Hepatocyte (in vitro differentiated cells): ENCODE measurements around the gene ITGB4. TPM values are rescaled to one million over a fixed set of nuclear protein-coding genes. Genes with fewer than 3 reads are reported as not detected.
A peak's percentile ranks its signal among the peaks of the same experiment; 100 is the strongest.

Source experiments
- DNase-seq: peaks from one replicate; pipeline ENCODE4 v3.0.0-alpha.2; 2016; ENCODE audit warnings: low spot score
- H2AFZ ChIP-seq: fragments of 200-600 bp; sonication (generic); 2 replicates; pipeline ENCODE4 v1.6.0; 2016; ENCODE audit warnings: antibody characterized with exemption, mild to moderate bottlenecking
- H3K27ac ChIP-seq: fragments of 200-600 bp; sonication (generic); 2 replicates; pipeline ENCODE4 v1.5.1; 2016; ENCODE audit warnings: mild to moderate bottlenecking
- H3K27me3 ChIP-seq: fragments of 200-600 bp; sonication (generic); 2 replicates; pipeline ENCODE4 v1.6.1; 2016
- H3K36me3 ChIP-seq: fragments of 200-600 bp; sonication (generic); replicated peaks from 2 replicates; pipeline ENCODE4 v1.5.1; 2016; ENCODE audit warnings: low read depth; ENCODE audit not compliant: insufficient read depth
- H3K4me1 ChIP-seq: fragments of 200-600 bp; sonication (generic); 2 replicates; pipeline ENCODE4 v1.5.1; 2016; ENCODE audit warnings: mild to moderate bottlenecking, moderate library complexity; ENCODE audit not compliant: insufficient read depth
- H3K4me2 ChIP-seq: fragments of 200-600 bp; sonication (generic); 2 replicates; pipeline ENCODE4 v1.6.0; 2016
- H3K4me3 ChIP-seq: fragments of 200-600 bp; sonication (generic); 2 replicates; pipeline ENCODE4 v1.5.1; 2016; ENCODE audit warnings: mild to moderate bottlenecking
- H3K79me2 ChIP-seq: fragments of 200-600 bp; sonication (generic); 2 replicates; pipeline ENCODE4 v1.6.0; 2017; ENCODE audit warnings: mild to moderate bottlenecking
- H3K9me2 ChIP-seq: fragments of 200-600 bp; sonication (generic); replicated peaks from 2 replicates; pipeline ENCODE4 v1.6.0; 2017; ENCODE audit warnings: mild to moderate bottlenecking; ENCODE audit not compliant: insufficient read depth
- H3K9me3 ChIP-seq: fragments of 200-600 bp; sonication (generic); 2 replicates; pipeline ENCODE4 v1.5.1; 2016; ENCODE audit warnings: low read depth, mild to moderate bottlenecking
- H4K20me1 ChIP-seq: fragments of 200-600 bp; sonication (generic); 2 replicates; pipeline ENCODE4 v1.6.0; 2016; ENCODE audit warnings: mild to moderate bottlenecking; ENCODE audit not compliant: insufficient read depth, poor library complexity, severe bottlenecking
- CTCF ChIP-seq: fragments of 200-600 bp; sonication (generic); IDR thresholded peaks from 2 replicates; pipeline ENCODE4 v1.5.1; 2016; ENCODE audit warnings: antibody characterized with exemption, mild to moderate bottlenecking; ENCODE audit not compliant: poor library complexity
- EZH2 ChIP-seq: fragments of 200-600 bp; sonication (generic); IDR thresholded peaks from 2 replicates; pipeline ENCODE4 v1.6.1; 2016; ENCODE audit warnings: antibody characterized with exemption, mild to moderate bottlenecking, borderline replicate concordance
- EZH2phosphoT487 ChIP-seq: fragments of 200-600 bp; sonication (generic); IDR thresholded peaks from one replicate; pipeline ENCODE4 v1.6.1; 2018; ENCODE audit warnings: antibody characterized with exemption, mild to moderate bottlenecking, low read depth, moderate library complexity; ENCODE audit not compliant: unreplicated experiment, severe bottlenecking
- WGBS: methylation state at CpG from one replicate; pipeline ENCODE4 v1.1.6; 2016; ENCODE audit warnings: low lambda C conversion rate; ENCODE audit errors: missing lambda C conversion rate; 5-methylcytosine and 5-hydroxymethylcytosine counted together
- polyA plus RNA-seq: library from polyadenylated mRNA; unstranded; fragments of >200 nt; fragmentation: Nextera tagmentation; extraction: Ambion mirVana; gene quantifications from 2 replicates; pipeline ENCODE4 v1.2.1, GENCODE V29; 2016
- total RNA-seq: library from RNA; depleted of rRNA; stranded (reverse); fragments of >200 nt; gene quantifications from 2 replicates; pipeline ENCODE4 v1.2.3, GENCODE V29; 2014

ITGB4 gene
- total and polyA plus RNA-seq, 2 experiments from 2014 or later = 15.7 to 23.5 TPM

GRCh38 chr17:75749545-75750389, 28.5 kb downstream of the ITGB4 start:
- Histone ChIP-seq H3K27me3 (no peaks in the 10 kb centered on the region), H3K9me3 (no peaks in the 10 kb centered on the region), H3K4me3 (no peak overlapping the region), H2AFZ (no peak overlapping the region), H3K79me2 (no peaks in the 10 kb centered on the region), H3K27ac (no peak overlapping the region), H4K20me1 (no peaks in the 10 kb centered on the region), H3K36me3 (no peaks in the 10 kb centered on the region), H3K4me1 (peaks cover 10% of the 10 kb centered on the region), H3K4me2 (peak overlapping the region; percentile 39), H3K9me2 (no peaks in the 10 kb centered on the region)
- DNase-seq = peak; percentile 89
- TF ChIP-seq EZH2 (no peak), CTCF (peak; percentile 92)
- 25% methylated on average over 20 of the region's 20 CpGs for WGBS

- H3K9me3 ChIP-seq = no peaks in the 10 kb centered on the region
- no peaks in the 10 kb centered on the region for H4K20me1 ChIP-seq
- WGBS = 90% methylated on average over 23 of the region's 23 CpGs
- H3K36me3 ChIP-seq = no peaks in the 10 kb centered on the region
- no peak overlapping the region for H3K4me3 ChIP-seq
- H3K27ac ChIP-seq = no peak overlapping the region
- no peaks in the 10 kb centered on the region for H3K9me2 ChIP-seq
- TF ChIP-seq CTCF (no peak), EZH2phosphoT487 (no peak), EZH2 (no peak)
- no peak overlapping the region for H2AFZ ChIP-seq
- no peak overlapping the region for H3K4me2 ChIP-seq
- peaks cover 14% of the 10 kb centered on the region for H3K4me1 ChIP-seq
- DNase-seq = no peak
- no peaks in the 10 kb centered on the region for H3K79me2 ChIP-seq
- H3K27me3 ChIP-seq = no peaks in the 10 kb centered on the region
Observed at GRCh38 chr17:75750661-75751423, 29.6 kb downstream of the ITGB4 start.

GRCh38 chr17:75751676-75752404, 30.6 kb downstream of the ITGB4 start:
- no peak for DNase-seq
- Histone ChIP-seq H3K4me1 (peaks cover 14% of the 10 kb centered on the region), H3K27ac (no peak overlapping the region), H3K79me2 (no peaks in the 10 kb centered on the region), H3K4me2 (no peak overlapping the region), H3K4me3 (no peak overlapping the region), H3K27me3 (no peaks in the 10 kb centered on the region), H3K36me3 (no peaks in the 10 kb centered on the region), H3K9me2 (no peaks in the 10 kb centered on the region), H3K9me3 (no peaks in the 10 kb centered on the region), H2AFZ (no peak overlapping the region), H4K20me1 (no peaks in the 10 kb centered on the region)
- WGBS = 90% methylated on average over 23 of the region's 24 CpGs
- no peak for TF ChIP-seq CTCF
- TF ChIP-seq EZH2 = no peak
- no peak for TF ChIP-seq EZH2phosphoT487
